ENCODE results near the gene CATSPER1. TPM values are rescaled to one million over a fixed set of nuclear protein-coding genes. Genes with fewer than 3 reads are reported as not detected.

Gene CATSPER1
- under 1 TPM in 1 of 2 donors, not detected in 1; 0.39 TPM for total RNA-seq
- long read RNA-seq, result 0 reads

DNA sequence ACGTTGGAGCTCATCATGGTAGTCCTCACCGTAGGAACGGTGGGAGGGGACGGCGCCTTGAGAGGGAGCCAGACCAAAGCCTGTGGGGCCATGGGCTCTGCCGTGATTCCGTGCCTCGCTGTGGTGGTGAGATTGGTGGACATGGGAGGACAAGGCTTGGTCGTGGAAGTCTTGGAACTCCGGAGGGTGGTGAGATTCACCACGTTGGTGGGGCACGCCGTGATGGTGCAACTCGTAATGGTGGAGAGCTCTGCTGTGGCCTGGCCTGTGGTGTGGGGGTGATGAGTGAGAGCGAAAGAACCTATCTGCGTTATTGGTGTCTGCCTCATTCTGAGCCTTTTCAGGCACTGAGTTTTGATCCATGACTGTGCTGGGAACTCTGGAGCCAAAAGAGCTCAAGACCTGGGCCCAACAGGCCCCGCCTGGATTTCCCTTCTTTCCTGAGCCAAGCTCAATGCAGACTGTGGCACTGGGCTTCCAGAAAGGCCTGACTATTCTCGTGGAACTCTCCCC is at the start of gene CATSPER1:
CATSPER1 (minus strand) TSS at position 463 of the 513 bp plus-strand sequence; CDS start at position 363, 100 bp downstream.
- ATAC-seq, result no peak
- no peak for DNase-seq
- intact Hi-C loops (cut with DNase I, micrococcal nuclease), result no loop called here

GRCh38 chr11:66075273-66075672 is 49.0 kb upstream of the CATSPER1 start:
- no peak for ATAC-seq
- DNase-seq, result no peak
- intact Hi-C loops (cut with DNase I, micrococcal nuclease), result no loop called here

DNA sequence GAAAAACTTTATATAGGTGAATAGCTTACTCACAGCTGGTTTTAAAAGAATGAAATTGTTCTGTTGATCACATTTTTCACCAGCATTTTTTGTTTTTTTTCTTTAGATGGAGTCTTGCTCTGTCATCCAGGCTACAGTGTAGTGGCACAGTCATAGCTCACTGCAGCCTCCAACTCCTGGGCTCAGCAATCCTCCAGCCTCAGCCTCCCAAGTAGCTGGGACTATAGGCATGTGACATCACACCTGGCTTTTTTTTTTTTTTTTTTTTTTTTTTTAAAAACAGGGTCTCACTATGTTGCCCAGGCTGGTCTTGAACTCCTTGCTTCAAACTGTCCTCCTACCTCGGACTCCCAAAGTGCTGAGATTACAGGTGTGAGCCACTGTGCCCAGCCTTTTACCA is 47.4 kb upstream of the CATSPER1 start:
- intact Hi-C loops (cut with DNase I, micrococcal nuclease), result no loop called here
- no peak for ATAC-seq

DNA sequence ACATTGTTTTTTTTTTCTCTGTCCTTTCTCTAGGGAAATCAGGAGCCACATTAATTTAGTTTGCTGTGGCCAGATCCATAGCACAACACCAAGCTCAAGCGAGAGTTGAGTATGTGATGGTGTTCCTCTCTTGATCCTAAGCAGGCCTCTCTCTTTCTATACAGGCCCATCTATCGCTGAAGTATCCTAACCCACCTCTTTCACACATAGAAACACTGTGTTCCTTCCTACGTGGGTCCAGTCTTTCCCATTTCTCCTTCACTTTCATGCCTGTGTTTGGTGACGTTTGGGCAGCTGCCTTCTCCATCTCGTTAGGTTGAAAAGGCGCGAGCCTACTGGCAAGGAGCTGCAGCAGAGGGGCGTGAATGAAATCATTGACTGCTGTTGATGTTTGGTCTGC is 46.2 kb upstream of the CATSPER1 start:
- no peak for ATAC-seq
- intact Hi-C loops (cut with DNase I, micrococcal nuclease), result no loop called here
- no peak for DNase-seq

More for the DNA sequence above, 47.4 kb upstream of the CATSPER1 start:
- DNase-seq, result no peak

DNA sequence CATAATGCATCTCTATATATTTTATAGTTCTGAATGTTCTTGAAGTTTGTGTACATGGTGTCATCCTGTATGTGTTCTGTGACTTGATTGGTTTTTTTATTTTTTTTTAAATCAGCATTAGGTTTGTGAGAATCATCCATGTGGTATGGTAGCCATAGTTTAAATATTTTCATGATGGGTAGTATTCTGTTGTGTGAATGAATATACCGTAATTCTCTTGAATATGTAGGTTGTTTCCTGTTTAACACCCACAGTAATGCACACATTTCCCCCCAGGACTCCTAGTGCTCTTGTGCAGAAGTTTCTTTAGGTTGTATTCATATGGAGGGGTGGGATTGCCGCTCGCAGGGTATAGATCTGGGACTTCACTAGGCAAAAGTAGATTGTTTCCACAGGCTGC is 45.8 kb upstream of the CATSPER1 start:
- no peak for ATAC-seq
- intact Hi-C loops (cut with DNase I, micrococcal nuclease), result no loop called here
- no peak for DNase-seq

GRCh38 chr11:66071381-66071801 is 45.1 kb upstream of the CATSPER1 start:
- intact Hi-C loops (cut with DNase I, micrococcal nuclease), result no loop called here
- DNase-seq (no peak), ATAC-seq (no peak)

DNA sequence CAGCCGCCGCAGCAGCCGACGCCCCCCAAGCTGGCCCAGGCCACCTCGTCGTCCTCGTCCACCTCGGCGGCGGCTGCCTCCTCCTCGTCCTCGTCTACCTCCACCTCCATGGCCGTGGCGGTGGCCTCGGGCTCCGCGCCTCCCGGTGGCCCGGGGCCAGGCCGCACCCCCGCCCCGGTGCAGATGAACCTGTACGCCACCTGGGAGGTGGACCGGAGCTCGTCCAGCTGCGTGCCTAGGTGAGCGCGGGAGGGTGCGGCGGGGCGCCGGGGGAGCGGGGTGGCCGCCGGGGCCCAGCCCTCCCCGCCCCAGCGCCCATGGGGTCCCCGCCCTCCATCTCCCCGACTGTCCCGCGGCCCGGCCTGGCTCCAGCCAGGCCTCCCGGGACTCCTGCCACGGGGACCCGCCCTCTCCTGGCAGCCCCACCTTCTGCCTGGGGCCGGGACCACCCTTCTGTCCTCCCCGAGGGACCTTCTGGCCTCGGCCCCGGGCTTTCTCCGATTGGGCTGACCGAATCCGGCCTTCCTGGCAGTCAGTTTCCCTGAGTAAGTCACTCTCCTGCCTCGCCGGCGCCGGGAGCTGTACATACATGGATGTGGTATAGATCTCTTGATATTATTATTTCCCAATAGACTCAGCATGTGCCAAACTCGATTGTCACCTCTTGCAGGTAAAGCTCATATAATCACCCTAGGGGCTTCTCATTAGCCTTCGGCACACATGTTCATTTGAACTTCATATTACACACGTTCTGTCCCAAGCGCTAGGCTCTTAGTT is 44.5 kb upstream of the CATSPER1 start:
- ATAC-seq (peak; percentile 44), DNase-seq (peak; percentile 41 to 56)
- intact Hi-C loops (cut with DNase I, micrococcal nuclease), result no loop called here

GRCh38 chr11:66069715-66070603 is 43.7 kb upstream of the CATSPER1 start, which contains the start of gene PACS1:
Gene PACS1 (plus strand): TSS chr11:66070272. CDS start chr11:66070487, 215 bp downstream.
- ATAC-seq, result peak; percentile 78
- intact Hi-C loops (cut with DNase I, micrococcal nuclease), result no loop called here
- peak; percentile 75 to 76 for DNase-seq

DNA sequence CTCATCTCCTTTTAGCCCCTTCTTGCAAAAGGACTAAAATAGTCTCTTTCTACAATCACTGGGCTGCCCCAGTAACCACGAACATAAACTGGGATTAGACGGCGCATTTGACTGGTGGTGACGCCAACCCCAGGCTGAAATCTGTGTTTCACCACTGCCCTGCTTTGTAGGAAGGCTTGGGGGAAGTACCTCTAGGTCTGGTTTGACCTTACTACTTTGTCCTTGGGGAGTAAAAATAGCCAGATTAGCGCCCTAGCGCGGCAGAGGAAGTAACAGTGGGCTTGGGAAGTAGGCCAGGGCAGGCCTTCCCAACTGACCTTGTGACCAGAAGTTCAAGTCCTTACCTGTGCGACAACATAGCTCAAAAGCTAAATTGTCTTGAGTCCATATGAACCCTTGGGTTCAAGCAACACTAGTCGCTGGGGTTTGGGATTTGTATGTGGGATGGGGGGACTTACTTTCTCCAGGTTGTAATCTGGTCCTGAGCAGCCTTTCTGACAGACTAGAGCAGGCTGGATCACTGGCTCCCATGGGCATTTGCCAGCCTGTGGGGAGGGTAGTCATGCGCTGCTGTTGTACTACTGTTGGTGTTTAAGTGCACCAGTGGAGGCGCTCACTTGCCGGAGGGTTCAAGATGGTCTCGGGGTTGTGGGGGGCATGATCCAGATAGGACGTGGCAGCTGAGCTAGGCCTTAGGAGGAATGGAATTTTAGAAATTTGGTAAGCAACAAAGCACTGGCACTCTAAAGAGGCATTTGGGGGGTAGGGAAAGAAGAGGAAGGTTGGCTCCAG is 42.8 kb upstream of the CATSPER1 start:
- DNase-seq (peak; percentile 53 to 58), ATAC-seq (peak; percentile 31)
- intact Hi-C loops (cut with DNase I, micrococcal nuclease), result no loop called here

GRCh38 chr11:66068154-66068821 is 42.0 kb upstream of the CATSPER1 start:
- intact Hi-C loops (cut with DNase I, micrococcal nuclease), result no loop called here
- ATAC-seq (peak; percentile 57), DNase-seq (peak; percentile 64 to 79)

- ATAC-seq (no peak), DNase-seq (peak in 1 of 2 donors; percentile 15)
- intact Hi-C loops (cut with DNase I, micrococcal nuclease), result no loop called here
Observed at GRCh38 chr11:66067640-66068039, 41.4 kb upstream of the CATSPER1 start.

DNA sequence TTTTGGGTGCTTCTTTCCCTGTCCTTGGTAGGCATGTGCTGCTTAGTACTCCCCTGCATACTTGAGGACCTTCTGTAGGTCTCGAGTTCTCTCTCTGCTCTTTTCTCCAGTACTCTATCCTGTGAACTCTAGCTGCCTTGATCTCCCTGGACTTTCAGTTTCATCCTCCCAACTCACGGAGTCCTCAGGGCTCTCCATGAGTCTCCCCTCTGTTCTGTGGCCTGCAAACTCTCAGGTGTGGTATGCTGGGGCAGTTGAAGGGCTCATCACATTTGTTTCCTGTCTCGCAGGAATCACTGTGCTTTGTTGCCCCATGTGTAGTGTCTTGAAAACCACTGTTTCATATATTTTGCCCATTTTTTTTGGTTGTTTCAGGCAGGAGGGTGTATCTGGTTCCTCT is 40.5 kb upstream of the CATSPER1 start:
- peak in 1 of 2 donors; percentile 7 for DNase-seq
- intact Hi-C loops (cut with DNase I, micrococcal nuclease), result no loop called here

GRCh38 chr11:66064571-66064970 is 38.3 kb upstream of the CATSPER1 start:
- DNase-seq, result no peak
- no peak for ATAC-seq
- intact Hi-C loops (cut with DNase I, micrococcal nuclease), result no loop called here

More for the DNA sequence above, 40.5 kb upstream of the CATSPER1 start:
- ATAC-seq, result no peak

- DNase-seq (no peak), ATAC-seq (no peak)
- intact Hi-C loops (cut with DNase I, micrococcal nuclease), result no loop called here
Observed at GRCh38 chr11:66063900-66064299, 37.6 kb upstream of the CATSPER1 start.

DNA sequence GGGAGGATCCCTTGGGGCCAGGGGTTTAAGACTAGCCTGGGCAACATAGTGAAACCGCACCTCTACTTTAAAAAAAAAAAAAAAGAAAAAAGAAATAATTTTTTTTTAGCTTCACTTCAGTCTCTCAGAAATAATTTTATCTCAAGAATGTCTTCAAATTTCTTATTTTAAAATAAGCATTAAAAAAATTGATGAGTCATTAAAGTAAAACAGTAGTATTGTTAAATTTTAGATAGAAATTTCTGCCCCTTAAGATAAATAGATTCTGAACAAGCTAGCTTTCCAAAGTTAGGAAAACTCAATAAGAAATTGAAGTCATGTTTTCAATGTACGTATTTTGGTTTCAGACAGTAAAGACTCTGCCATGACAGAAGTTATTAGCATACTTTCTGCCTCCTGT is 36.1 kb upstream of the CATSPER1 start:
- ATAC-seq (no peak), DNase-seq (no peak)
- intact Hi-C loops (cut with DNase I, micrococcal nuclease), result no loop called here

DNA sequence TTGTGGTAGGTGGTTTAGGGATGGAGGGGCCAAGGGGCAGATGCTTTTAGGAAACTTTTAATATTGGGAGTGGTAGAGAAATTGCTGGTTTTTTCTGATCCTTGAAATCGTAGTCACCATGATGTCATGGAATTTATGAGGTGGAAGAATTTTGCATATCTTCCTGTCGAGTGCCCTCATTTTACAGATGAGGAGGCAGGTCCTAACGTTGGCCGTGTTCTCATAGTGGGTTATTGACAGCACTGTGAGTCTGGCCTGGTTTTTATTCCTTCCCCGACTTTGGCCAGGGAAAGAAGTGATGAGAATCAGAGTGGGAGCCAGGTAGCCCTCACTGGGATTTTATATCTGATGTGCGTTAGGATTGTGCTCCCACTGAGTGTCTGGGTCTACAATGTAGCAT is 35.0 kb upstream of the CATSPER1 start:
- intact Hi-C loops (cut with DNase I, micrococcal nuclease), result no loop called here
- ATAC-seq, result no peak
- DNase-seq, result no peak

- ATAC-seq, result no peak
- DNase-seq, result no peak
- intact Hi-C loops (cut with DNase I, micrococcal nuclease), result no loop called here
Observed at GRCh38 chr11:66059966-66060680, 33.8 kb upstream of the CATSPER1 start.

DNA sequence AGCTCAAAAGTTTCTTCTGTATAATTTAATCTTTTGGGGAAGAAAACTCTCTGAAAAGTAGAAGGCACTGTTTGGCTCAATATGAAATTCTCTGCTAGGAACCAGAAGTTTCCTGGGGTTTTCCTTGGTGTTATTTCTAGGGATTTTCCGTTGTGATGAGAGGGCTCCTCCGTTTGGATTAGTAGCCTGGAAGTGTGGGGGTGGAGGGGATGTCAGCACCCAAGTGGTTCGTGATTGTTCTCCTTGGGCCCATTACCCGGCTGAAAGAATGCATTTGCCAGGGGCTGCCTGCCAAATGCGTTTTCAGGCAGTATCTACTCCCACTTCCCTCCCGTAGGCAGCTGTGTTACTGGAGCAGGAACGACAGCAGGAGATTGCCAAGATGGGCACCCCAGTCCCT is 30.2 kb upstream of the CATSPER1 start:
- ATAC-seq (no peak), DNase-seq (no peak)
- intact Hi-C loops (cut with DNase I, micrococcal nuclease), result no loop called here
